Measurements from ENCODE around the gene ADGRF3.

Gene ADGRF3

GRCh38 chr2:26290001-26290400, 56.6 kb downstream of the ADGRF3 start:
- Histone ChIP-seq H3K36me3 (ENCODE audit: control insufficient read depth, insufficient read depth, low read length) (peaks cover 4% of the 10 kb centered on the region; the same call in 1 of the 2 replicates), H3K27me3 (replicated peaks; ENCODE audit: control insufficient read depth, insufficient read depth, low read length) (no peaks in the 10 kb centered on the region), H3K4me3 (replicated peaks; ENCODE audit: low read depth, low read length) (no peak overlapping the region)
- no peak for TF ChIP-seq CTCF (IDR thresholded peaks at IDR 0.05; ENCODE audit: insufficient read depth, low read length, poor library complexity, severe bottlenecking)
- no peak for DNase-seq (ENCODE audit: extremely low read depth, insufficient read length)

- no peak for TF ChIP-seq CTCF (IDR thresholded peaks at IDR 0.05; ENCODE audit: insufficient read depth, low read length, poor library complexity, severe bottlenecking)
- no peak for DNase-seq (ENCODE audit: extremely low read depth, insufficient read length)
- peaks cover 6% of the 10 kb centered on the region for H3K36me3 ChIP-seq (ENCODE audit: control insufficient read depth, insufficient read depth, low read length)
- no peak overlapping the region for H3K4me3 ChIP-seq (replicated peaks; ENCODE audit: low read depth, low read length)
- H3K27me3 ChIP-seq (replicated peaks; ENCODE audit: control insufficient read depth, insufficient read depth, low read length) = no peaks in the 10 kb centered on the region
Observed at GRCh38 chr2:26285931-26286330, 60.7 kb downstream of the ADGRF3 start.

- no peak overlapping the region for H3K4me3 ChIP-seq (replicated peaks; ENCODE audit: low read depth, low read length)
- H3K27me3 ChIP-seq (replicated peaks; ENCODE audit: control insufficient read depth, insufficient read depth, low read length) = no peaks in the 10 kb centered on the region
- DNase-seq (ENCODE audit: extremely low read depth, insufficient read length) = no peak
- H3K36me3 ChIP-seq (ENCODE audit: control insufficient read depth, insufficient read depth, low read length) = peaks cover 11% of the 10 kb centered on the region
- TF ChIP-seq CTCF (IDR thresholded peaks at IDR 0.05; ENCODE audit: insufficient read depth, low read length, poor library complexity, severe bottlenecking) = no peak
Observed at GRCh38 chr2:26284132-26284531, 62.5 kb downstream of the ADGRF3 start.

DNA sequence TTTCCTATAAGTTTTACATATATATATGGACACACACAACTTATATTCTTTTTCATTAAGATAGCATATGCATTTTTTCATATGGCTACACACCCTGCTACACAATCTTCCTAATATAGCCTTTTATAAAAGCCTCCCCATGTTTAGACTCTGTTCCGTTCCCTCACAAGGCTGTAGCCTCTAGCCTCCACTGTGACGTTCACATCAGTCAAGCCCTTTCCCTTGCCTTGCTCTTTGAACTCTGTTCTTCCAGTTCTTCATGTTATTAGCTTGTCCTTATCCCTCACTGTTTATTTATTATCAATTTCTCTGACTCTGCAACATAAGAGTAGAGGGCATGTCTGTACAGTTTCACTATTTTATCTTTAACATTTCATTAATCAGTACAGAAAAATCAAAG, 63.0 kb downstream of the ADGRF3 start:
- H3K36me3 ChIP-seq (ENCODE audit: control insufficient read depth, insufficient read depth, low read length) = peaks cover 12% of the 10 kb centered on the region
- no peaks in the 10 kb centered on the region for H3K27me3 ChIP-seq (replicated peaks; ENCODE audit: control insufficient read depth, insufficient read depth, low read length)
- no peak for DNase-seq (ENCODE audit: extremely low read depth, insufficient read length)
- no peak overlapping the region for H3K4me3 ChIP-seq (replicated peaks; ENCODE audit: low read depth, low read length)
- TF ChIP-seq CTCF (IDR thresholded peaks at IDR 0.05; ENCODE audit: insufficient read depth, low read length, poor library complexity, severe bottlenecking) = no peak

- no peaks in the 10 kb centered on the region for H3K27me3 ChIP-seq (replicated peaks; ENCODE audit: control insufficient read depth, insufficient read depth, low read length)
- no peak overlapping the region for H3K4me3 ChIP-seq (replicated peaks; ENCODE audit: low read depth, low read length)
- H3K36me3 ChIP-seq (ENCODE audit: control insufficient read depth, insufficient read depth, low read length) = peaks cover 13% of the 10 kb centered on the region
- TF ChIP-seq CTCF (IDR thresholded peaks at IDR 0.05; ENCODE audit: insufficient read depth, low read length, poor library complexity, severe bottlenecking) = no peak
- no peak for DNase-seq (ENCODE audit: extremely low read depth, insufficient read length)
Observed at GRCh38 chr2:26281226-26281625, 65.4 kb downstream of the ADGRF3 start.

DNA sequence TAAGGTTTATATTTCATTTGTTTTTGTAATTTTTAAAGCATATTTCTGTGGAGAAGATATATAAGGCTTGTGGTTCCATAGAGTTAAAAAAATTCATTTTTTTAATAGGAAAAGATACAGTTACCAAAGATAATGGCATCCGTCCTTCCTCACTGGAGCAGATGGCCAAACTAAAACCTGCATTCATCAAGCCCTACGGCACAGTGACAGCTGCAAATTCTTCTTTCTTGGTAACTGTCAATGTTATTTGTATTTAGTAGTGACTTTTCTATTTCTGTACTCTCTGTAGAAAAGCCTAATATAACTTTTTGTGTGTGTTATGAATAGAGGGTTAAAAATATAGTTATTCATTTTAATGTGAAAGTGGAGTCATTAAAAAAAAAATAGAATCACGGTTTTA, 66.7 kb downstream of the ADGRF3 start:
- DNase-seq (ENCODE audit: extremely low read depth, insufficient read length) = no peak
- Histone ChIP-seq H3K27me3 (replicated peaks; ENCODE audit: control insufficient read depth, insufficient read depth, low read length) (no peaks in the 10 kb centered on the region), H3K4me3 (replicated peaks; ENCODE audit: low read depth, low read length) (no peak overlapping the region), H3K36me3 (ENCODE audit: control insufficient read depth, insufficient read depth, low read length) (peaks cover 12% of the 10 kb centered on the region)
- TF ChIP-seq CTCF (IDR thresholded peaks at IDR 0.05; ENCODE audit: insufficient read depth, low read length, poor library complexity, severe bottlenecking) = no peak
